ENCODE data around the gene SLC25A6.
"Not testable (repeated sequence)": the region's sequence is repeated elsewhere in the genome, so short reads cannot be mapped to it uniquely, and the experiment has no call there.

SLC25A6 gene

GRCh38 chrX:1421433-1422134 is 29.7 kb upstream of the SLC25A6 start:
- DNase-seq (ENCODE audit: low spot score in 2 of 2) = no peak
- Mint-ChIP-seq H3K4me3 (no peak overlapping the region), H3K36me3 (ENCODE audit: insufficient read depth) (peaks cover 15% of the 10 kb centered on the region), H3K9me3 (peaks cover 17% of the 10 kb centered on the region), H3K4me1 (peaks cover 20% of the 10 kb centered on the region), H3K27ac (ENCODE audit: low read depth) (no peak overlapping the region), H3K27me3 (no peaks in the 10 kb centered on the region)
- no peak for ATAC-seq (replicated peaks; ENCODE audit: extremely low read depth, poor library complexity, severe bottlenecking)

- H3K9me3 Mint-ChIP-seq = peaks cover 17% of the 10 kb centered on the region
- H3K27me3 Mint-ChIP-seq = no peaks in the 10 kb centered on the region
- DNase-seq (ENCODE audit: low spot score in 2 of 2) (no peak), ATAC-seq (replicated peaks; ENCODE audit: extremely low read depth, poor library complexity, severe bottlenecking) (no peak)
- H3K36me3 Mint-ChIP-seq (ENCODE audit: insufficient read depth) = peaks cover 12% of the 10 kb centered on the region
- H3K27ac Mint-ChIP-seq (ENCODE audit: low read depth) = peak overlapping the region; percentile 80
- no peak overlapping the region for H3K4me3 Mint-ChIP-seq
- H3K4me1 Mint-ChIP-seq = peaks cover 20% of the 10 kb centered on the region
These were observed 28.5 kb upstream of the SLC25A6 start for GRCh38 chrX:1420371-1420770.

GRCh38 chrX:1419545-1420355 is 27.8 kb upstream of the SLC25A6 start:
- H3K4me3 Mint-ChIP-seq = no peak overlapping the region
- H3K36me3 Mint-ChIP-seq (ENCODE audit: insufficient read depth) = peaks cover 12% of the 10 kb centered on the region
- H3K27ac Mint-ChIP-seq (ENCODE audit: low read depth) = peak overlapping the region; percentile 80
- peaks cover 15% of the 10 kb centered on the region for H3K4me1 Mint-ChIP-seq
- no peak for ATAC-seq (replicated peaks; ENCODE audit: extremely low read depth, poor library complexity, severe bottlenecking)
- H3K9me3 Mint-ChIP-seq = peaks cover 13% of the 10 kb centered on the region
- DNase-seq (ENCODE audit: low spot score in 2 of 2) = no peak
- H3K27me3 Mint-ChIP-seq = no peaks in the 10 kb centered on the region

GRCh38 chrX:1418901-1419544 is 27.1 kb upstream of the SLC25A6 start:
- H3K27ac Mint-ChIP-seq (ENCODE audit: low read depth) = no peak overlapping the region
- H3K36me3 Mint-ChIP-seq (ENCODE audit: insufficient read depth) = peaks cover 15% of the 10 kb centered on the region
- no peak for DNase-seq (ENCODE audit: low spot score in 2 of 2)
- ATAC-seq (replicated peaks; ENCODE audit: extremely low read depth, poor library complexity, severe bottlenecking) = no peak
- no peak overlapping the region for H3K4me3 Mint-ChIP-seq
- no peaks in the 10 kb centered on the region for H3K27me3 Mint-ChIP-seq
- peaks cover 13% of the 10 kb centered on the region for H3K4me1 Mint-ChIP-seq
- peaks cover 7% of the 10 kb centered on the region for H3K9me3 Mint-ChIP-seq

GRCh38 chrX:1417921-1418771 is 26.2 kb upstream of the SLC25A6 start:
- peaks cover 7% of the 10 kb centered on the region for H3K9me3 Mint-ChIP-seq
- no peaks in the 10 kb centered on the region for H3K27me3 Mint-ChIP-seq
- no peak overlapping the region for H3K4me3 Mint-ChIP-seq
- H3K27ac Mint-ChIP-seq (ENCODE audit: low read depth) = no peak overlapping the region
- peaks cover 17% of the 10 kb centered on the region for H3K36me3 Mint-ChIP-seq (ENCODE audit: insufficient read depth)
- DNase-seq (ENCODE audit: low spot score in 2 of 2) = no peak
- peaks cover 19% of the 10 kb centered on the region for H3K4me1 Mint-ChIP-seq
- ATAC-seq (replicated peaks; ENCODE audit: extremely low read depth, poor library complexity, severe bottlenecking) = no peak

GRCh38 chrX:1416965-1417760 is 25.2 kb upstream of the SLC25A6 start:
- DNase-seq (ENCODE audit: low spot score in 2 of 2) (no peak), ATAC-seq (replicated peaks; ENCODE audit: extremely low read depth, poor library complexity, severe bottlenecking) (no peak)
- Mint-ChIP-seq H3K27me3 (no peaks in the 10 kb centered on the region), H3K4me1 (peaks cover 19% of the 10 kb centered on the region), H3K4me3 (no peak overlapping the region), H3K27ac (ENCODE audit: low read depth) (no peak overlapping the region), H3K36me3 (ENCODE audit: insufficient read depth) (peaks cover 22% of the 10 kb centered on the region), H3K9me3 (peaks cover 7% of the 10 kb centered on the region)

- DNase-seq (ENCODE audit: low spot score in 2 of 2) = no peak
- Mint-ChIP-seq H3K36me3 (ENCODE audit: insufficient read depth) (peaks cover 23% of the 10 kb centered on the region), H3K27ac (ENCODE audit: low read depth) (no peak overlapping the region), H3K4me1 (peaks cover 19% of the 10 kb centered on the region), H3K4me3 (no peak overlapping the region), H3K9me3 (peaks cover 7% of the 10 kb centered on the region), H3K27me3 (no peaks in the 10 kb centered on the region)
- ATAC-seq (replicated peaks; ENCODE audit: extremely low read depth, poor library complexity, severe bottlenecking) = no peak
These were observed 24.4 kb upstream of the SLC25A6 start for GRCh38 chrX:1416327-1416784.

- no peak for ATAC-seq (replicated peaks; ENCODE audit: extremely low read depth, poor library complexity, severe bottlenecking)
- no peaks in the 10 kb centered on the region for H3K27me3 Mint-ChIP-seq
- no peak overlapping the region for H3K4me3 Mint-ChIP-seq
- peaks cover 9% of the 10 kb centered on the region for H3K4me1 Mint-ChIP-seq
- H3K27ac Mint-ChIP-seq (ENCODE audit: low read depth) = no peak overlapping the region
- H3K9me3 Mint-ChIP-seq = no peaks in the 10 kb centered on the region
- peaks cover 17% of the 10 kb centered on the region for H3K36me3 Mint-ChIP-seq (ENCODE audit: insufficient read depth)
- no peak for DNase-seq (ENCODE audit: low spot score in 2 of 2)
These were observed 20.7 kb upstream of the SLC25A6 start for GRCh38 chrX:1412551-1413161.

- no peaks in the 10 kb centered on the region for H3K27me3 Mint-ChIP-seq
- ATAC-seq (replicated peaks; ENCODE audit: extremely low read depth, poor library complexity, severe bottlenecking) (no peak), DNase-seq (ENCODE audit: low spot score in 2 of 2) (no peak)
- no peaks in the 10 kb centered on the region for H3K9me3 Mint-ChIP-seq
- peaks cover 9% of the 10 kb centered on the region for H3K4me1 Mint-ChIP-seq
- no peak overlapping the region for H3K27ac Mint-ChIP-seq (ENCODE audit: low read depth)
- H3K4me3 Mint-ChIP-seq = no peak overlapping the region
- H3K36me3 Mint-ChIP-seq (ENCODE audit: insufficient read depth) = peaks cover 17% of the 10 kb centered on the region
These were observed 19.4 kb upstream of the SLC25A6 start for GRCh38 chrX:1411326-1411725.

GRCh38 chrX:1407035-1407434 is 15.1 kb upstream of the SLC25A6 start:
- H3K36me3 Mint-ChIP-seq (ENCODE audit: insufficient read depth) = peaks cover 3% of the 10 kb centered on the region
- no peaks in the 10 kb centered on the region for H3K9me3 Mint-ChIP-seq
- ATAC-seq (replicated peaks; ENCODE audit: extremely low read depth, poor library complexity, severe bottlenecking) (no peak), DNase-seq (ENCODE audit: low spot score in 2 of 2) (no peak)
- no peak overlapping the region for H3K27ac Mint-ChIP-seq (ENCODE audit: low read depth)
- H3K27me3 Mint-ChIP-seq = no peaks in the 10 kb centered on the region
- no peak overlapping the region for H3K4me3 Mint-ChIP-seq
- H3K4me1 Mint-ChIP-seq = no peaks in the 10 kb centered on the region

- DNase-seq (ENCODE audit: low spot score in 2 of 2); H3K27ac Mint-ChIP-seq (ENCODE audit: low read depth); H3K4me3 Mint-ChIP-seq; H3K9me3 Mint-ChIP-seq; H3K36me3 Mint-ChIP-seq (ENCODE audit: insufficient read depth); H3K4me1 Mint-ChIP-seq; ATAC-seq (replicated peaks; ENCODE audit: extremely low read depth, poor library complexity, severe bottlenecking); H3K27me3 Mint-ChIP-seq: not testable (repeated sequence)
These were observed 13.9 kb upstream of the SLC25A6 start for GRCh38 chrX:1405769-1406168.

All from central memory CD8-positive, alpha-beta T cell (primary cell).